Osteocyte (in vitro differentiated cells): ENCODE results near the gene NFIA. TPM values are rescaled to one million over a fixed set of nuclear protein-coding genes. Genes with fewer than 3 reads are reported as not detected.

Source experiments
- DNase-seq: peaks from one replicate; pipeline ENCODE4 v3.0.0; 2021; ENCODE audit warnings: mixed read lengths; ENCODE audit not compliant: unreplicated experiment; ENCODE audit errors: extremely low spot score
- H3K27ac Mint-ChIP-seq: one replicate; pipeline ENCODE4 v1.8.0; 2021; ENCODE audit warnings: mild to moderate bottlenecking, mixed read lengths; ENCODE audit not compliant: unreplicated experiment
- H3K27me3 Mint-ChIP-seq: one replicate; pipeline ENCODE4 v1.8.0; 2021; ENCODE audit warnings: mixed read lengths; ENCODE audit not compliant: unreplicated experiment
- H3K36me3 Mint-ChIP-seq: one replicate; pipeline ENCODE4 v1.8.0; 2021; ENCODE audit warnings: mixed read lengths; ENCODE audit not compliant: unreplicated experiment
- H3K4me1 Mint-ChIP-seq: one replicate; pipeline ENCODE4 v1.8.0; 2021; ENCODE audit warnings: mixed read lengths; ENCODE audit not compliant: unreplicated experiment
- H3K4me3 Mint-ChIP-seq: one replicate; pipeline ENCODE4 v1.8.0; 2021; ENCODE audit warnings: mild to moderate bottlenecking, moderate library complexity, mixed read lengths; ENCODE audit not compliant: unreplicated experiment
- H3K9me3 Mint-ChIP-seq: one replicate; pipeline ENCODE4 v1.8.0; 2021; ENCODE audit warnings: mixed read lengths; ENCODE audit not compliant: unreplicated experiment
- total RNA-seq: library from RNA; stranded (reverse); gene quantifications from 2 replicates; pipeline ENCODE4 v1.2.1, GENCODE V29; 2021
- TF ChIP-seq, protein P1 (sequence below): fragments of 200-600 bp; sonication (generic); IDR thresholded peaks from 2 replicates; pipeline ENCODE4 v1.5.0; 2021; ENCODE audit warnings: antibody characterized with exemption, mild to moderate bottlenecking, moderate library complexity

Gene NFIA
- total RNA-seq, 1 donor from 2014 or later: 46.7 TPM

DNA sequence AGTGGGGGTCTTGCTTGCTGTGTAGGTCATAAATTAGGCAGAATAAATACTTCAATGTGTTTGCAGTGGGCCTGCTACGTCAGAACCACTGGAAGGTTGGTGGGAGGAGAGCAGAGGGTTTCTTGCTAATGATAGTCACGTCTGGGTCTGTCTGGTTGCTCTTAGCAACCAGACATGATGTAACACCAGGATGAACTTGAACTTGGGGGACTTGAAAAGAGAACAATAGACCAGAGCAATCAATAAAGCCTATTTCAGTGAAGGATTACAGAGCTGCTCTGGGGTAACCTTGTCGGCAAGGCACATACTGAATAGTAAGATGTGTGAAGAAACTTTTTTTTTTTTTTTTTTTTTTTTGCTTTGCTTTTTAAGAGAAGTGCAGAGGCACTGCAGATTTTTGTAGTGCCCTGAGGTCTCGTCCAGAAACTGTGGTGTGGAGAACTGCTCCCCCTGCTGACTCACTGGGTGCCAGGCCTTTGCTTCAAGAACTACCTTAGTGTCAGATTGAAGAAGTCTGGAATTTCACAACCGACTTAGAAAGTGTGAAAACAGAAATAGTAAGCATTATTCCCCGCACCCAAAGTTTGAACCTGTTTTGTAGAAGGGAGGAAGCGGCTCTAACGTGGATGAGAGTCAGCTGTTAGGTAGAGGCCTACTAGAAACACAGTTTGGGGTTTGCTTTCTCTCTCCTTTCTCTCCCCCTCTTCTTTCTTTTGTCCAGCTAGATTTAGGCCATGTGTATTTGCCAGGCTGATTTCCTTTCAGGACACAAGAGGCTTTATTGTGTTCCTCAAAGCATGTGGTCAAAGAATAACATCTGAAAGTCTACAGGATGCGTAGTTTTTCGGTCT, 371.0 kb downstream of the NFIA start:
- Mint-ChIP-seq H3K36me3 (peaks cover 16% of the 10 kb centered on the region), H3K27ac (peak overlapping the region; percentile 94), H3K4me3 (peak overlapping the region; percentile 36), H3K9me3 (no peaks in the 10 kb centered on the region), H3K27me3 (no peaks in the 10 kb centered on the region), H3K4me1 (peaks cover 45% of the 10 kb centered on the region)
- peak; percentile 93 for DNase-seq
- TF ChIP-seq, protein P1, sequence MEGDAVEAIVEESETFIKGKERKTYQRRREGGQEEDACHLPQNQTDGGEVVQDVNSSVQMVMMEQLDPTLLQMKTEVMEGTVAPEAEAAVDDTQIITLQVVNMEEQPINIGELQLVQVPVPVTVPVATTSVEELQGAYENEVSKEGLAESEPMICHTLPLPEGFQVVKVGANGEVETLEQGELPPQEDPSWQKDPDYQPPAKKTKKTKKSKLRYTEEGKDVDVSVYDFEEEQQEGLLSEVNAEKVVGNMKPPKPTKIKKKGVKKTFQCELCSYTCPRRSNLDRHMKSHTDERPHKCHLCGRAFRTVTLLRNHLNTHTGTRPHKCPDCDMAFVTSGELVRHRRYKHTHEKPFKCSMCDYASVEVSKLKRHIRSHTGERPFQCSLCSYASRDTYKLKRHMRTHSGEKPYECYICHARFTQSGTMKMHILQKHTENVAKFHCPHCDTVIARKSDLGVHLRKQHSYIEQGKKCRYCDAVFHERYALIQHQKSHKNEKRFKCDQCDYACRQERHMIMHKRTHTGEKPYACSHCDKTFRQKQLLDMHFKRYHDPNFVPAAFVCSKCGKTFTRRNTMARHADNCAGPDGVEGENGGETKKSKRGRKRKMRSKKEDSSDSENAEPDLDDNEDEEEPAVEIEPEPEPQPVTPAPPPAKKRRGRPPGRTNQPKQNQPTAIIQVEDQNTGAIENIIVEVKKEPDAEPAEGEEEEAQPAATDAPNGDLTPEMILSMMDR: peak; percentile 91

GRCh38 chr1:61455400-61455799, 373.0 kb downstream of the NFIA start:
- DNase-seq: no peak
- TF ChIP-seq, protein P1: no peak
- Mint-ChIP-seq H3K27ac (no peak overlapping the region), H3K4me3 (no peak overlapping the region), H3K36me3 (peaks cover 14% of the 10 kb centered on the region), H3K9me3 (no peaks in the 10 kb centered on the region), H3K4me1 (peaks cover 41% of the 10 kb centered on the region), H3K27me3 (no peaks in the 10 kb centered on the region)

DNA sequence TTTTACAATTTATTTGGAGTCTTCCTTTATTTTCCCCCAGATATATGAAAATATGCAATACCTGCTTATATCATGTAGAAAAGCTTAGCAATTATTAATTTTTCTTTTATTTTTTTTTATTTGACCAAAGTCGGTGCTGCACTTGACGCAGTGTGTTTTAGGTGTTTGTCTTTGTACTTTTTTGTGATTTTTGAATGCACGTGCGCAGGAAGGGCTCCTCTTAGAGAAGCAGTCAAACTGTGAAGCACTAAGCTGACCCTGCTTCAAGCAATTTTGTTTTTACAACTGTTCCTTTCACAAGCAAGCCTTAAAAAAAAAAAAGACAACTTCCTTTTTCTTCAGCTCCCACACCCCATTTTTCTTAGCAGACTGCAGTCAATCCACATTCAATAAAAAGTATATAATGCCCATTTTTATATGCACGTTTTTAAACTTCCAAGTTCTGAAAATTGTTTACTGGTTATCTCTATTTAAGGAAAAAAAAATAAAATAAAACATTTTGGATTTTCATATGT, 375.2 kb downstream of the NFIA start:
- Mint-ChIP-seq H3K27ac (no peak overlapping the region), H3K36me3 (peaks cover 14% of the 10 kb centered on the region), H3K4me1 (peaks cover 19% of the 10 kb centered on the region), H3K9me3 (no peaks in the 10 kb centered on the region), H3K27me3 (no peaks in the 10 kb centered on the region), H3K4me3 (no peak overlapping the region)
- no peak for DNase-seq
- TF ChIP-seq, protein P1: no peak

DNA sequence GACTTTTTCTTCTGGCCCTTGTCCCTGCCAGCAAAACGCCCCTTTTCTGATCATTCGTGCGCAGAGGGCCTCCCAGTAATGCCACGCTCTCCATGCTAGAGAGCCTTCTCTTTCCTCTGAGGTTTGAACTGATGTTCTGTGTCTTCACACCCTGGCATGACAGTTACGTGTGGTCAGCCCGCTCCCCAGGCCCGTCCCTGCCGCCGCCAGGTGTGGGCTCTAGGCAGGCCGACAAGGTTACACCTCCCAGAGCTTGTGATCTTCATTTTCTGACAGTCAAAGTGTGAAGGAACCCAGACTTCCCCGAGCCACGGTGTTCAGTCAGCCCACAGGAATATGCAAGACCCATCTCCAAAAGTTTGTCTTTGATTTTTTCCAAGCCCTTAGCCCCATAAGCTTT, 377.0 kb downstream of the NFIA start:
- TF ChIP-seq, protein P1: no peak
- H3K27ac Mint-ChIP-seq: no peak overlapping the region
- no peaks in the 10 kb centered on the region for H3K27me3 Mint-ChIP-seq
- no peak overlapping the region for H3K4me3 Mint-ChIP-seq
- H3K36me3 Mint-ChIP-seq: peaks cover 14% of the 10 kb centered on the region
- no peaks in the 10 kb centered on the region for H3K9me3 Mint-ChIP-seq
- peaks cover 3% of the 10 kb centered on the region for H3K4me1 Mint-ChIP-seq
- no peak for DNase-seq

DNA sequence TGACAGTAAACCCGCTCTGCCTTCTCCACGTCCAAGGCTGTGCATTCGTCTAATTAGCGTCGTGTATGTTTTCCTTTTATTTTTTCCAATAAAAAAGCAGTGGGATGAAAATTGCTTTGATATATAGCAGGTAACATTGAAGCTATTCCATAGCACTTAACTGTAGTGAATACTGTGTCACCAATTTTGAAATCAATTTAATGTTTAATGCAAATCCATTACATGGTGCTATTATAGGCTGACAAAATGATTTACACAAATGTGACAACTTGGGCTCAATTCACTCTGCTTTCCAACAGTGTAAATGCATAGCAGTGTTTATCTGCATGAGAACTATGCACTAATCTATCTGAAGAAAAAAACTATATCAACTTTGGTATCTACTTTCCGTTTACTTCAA, 377.8 kb downstream of the NFIA start:
- Mint-ChIP-seq H3K4me1 (peaks cover 3% of the 10 kb centered on the region), H3K27ac (no peak overlapping the region), H3K27me3 (no peaks in the 10 kb centered on the region), H3K9me3 (no peaks in the 10 kb centered on the region), H3K4me3 (no peak overlapping the region), H3K36me3 (peaks cover 13% of the 10 kb centered on the region)
- no peak for DNase-seq
- TF ChIP-seq, protein P1: no peak
